NB4 (cell line): ENCODE measurements around the gene IL17RE.

Experiments used
- CTCF ChIP-seq: IDR thresholded peaks from one replicate; pipeline ENCODE4 v1.5.1; 2012; ENCODE audit warnings: low read depth, low read length
- MAX ChIP-seq: IDR thresholded peaks from 2 replicates; pipeline ENCODE4 v1.6.1; 2011; ENCODE audit warnings: low read depth, low read length
- POLR2A ChIP-seq: IDR thresholded peaks from 2 replicates; pipeline ENCODE4 v1.6.1; 2011; ENCODE audit warnings: mild to moderate bottlenecking; ENCODE audit not compliant: insufficient read length; ENCODE audit errors: extremely low read depth

GRCh38 chr3:9899289-9899791 lies 3.3 kb upstream of the IL17RE start:
- no peak for TF ChIP-seq CTCF
- no peak for TF ChIP-seq POLR2A
- TF ChIP-seq MAX: no peak
